Measurements from ENCODE around the gene GDE1. TPM values are rescaled to one million over a fixed set of nuclear protein-coding genes. Genes with fewer than 3 reads are reported as not detected.

GDE1 gene
- total RNA-seq, 1 donor from 2014 or later, result 77.8 TPM

GRCh38 chr16:19512297-19512696, 9.6 kb downstream of the GDE1 start:
- peaks cover 12% of the 10 kb centered on the region for H3K9me3 Mint-ChIP-seq (ENCODE audit: unreplicated experiment)
- no peak for DNase-seq (ENCODE audit: extremely low spot score, unreplicated experiment)
- TF ChIP-seq, protein P1, sequence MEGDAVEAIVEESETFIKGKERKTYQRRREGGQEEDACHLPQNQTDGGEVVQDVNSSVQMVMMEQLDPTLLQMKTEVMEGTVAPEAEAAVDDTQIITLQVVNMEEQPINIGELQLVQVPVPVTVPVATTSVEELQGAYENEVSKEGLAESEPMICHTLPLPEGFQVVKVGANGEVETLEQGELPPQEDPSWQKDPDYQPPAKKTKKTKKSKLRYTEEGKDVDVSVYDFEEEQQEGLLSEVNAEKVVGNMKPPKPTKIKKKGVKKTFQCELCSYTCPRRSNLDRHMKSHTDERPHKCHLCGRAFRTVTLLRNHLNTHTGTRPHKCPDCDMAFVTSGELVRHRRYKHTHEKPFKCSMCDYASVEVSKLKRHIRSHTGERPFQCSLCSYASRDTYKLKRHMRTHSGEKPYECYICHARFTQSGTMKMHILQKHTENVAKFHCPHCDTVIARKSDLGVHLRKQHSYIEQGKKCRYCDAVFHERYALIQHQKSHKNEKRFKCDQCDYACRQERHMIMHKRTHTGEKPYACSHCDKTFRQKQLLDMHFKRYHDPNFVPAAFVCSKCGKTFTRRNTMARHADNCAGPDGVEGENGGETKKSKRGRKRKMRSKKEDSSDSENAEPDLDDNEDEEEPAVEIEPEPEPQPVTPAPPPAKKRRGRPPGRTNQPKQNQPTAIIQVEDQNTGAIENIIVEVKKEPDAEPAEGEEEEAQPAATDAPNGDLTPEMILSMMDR (IDR thresholded peaks at IDR 0.05), result no peak
- no peak overlapping the region for H3K27ac Mint-ChIP-seq (ENCODE audit: unreplicated experiment)
- H3K27me3 Mint-ChIP-seq (ENCODE audit: unreplicated experiment), result no peaks in the 10 kb centered on the region
- H3K4me1 Mint-ChIP-seq (ENCODE audit: unreplicated experiment), result peaks cover 10% of the 10 kb centered on the region
- H3K4me3 Mint-ChIP-seq (ENCODE audit: unreplicated experiment), result no peak overlapping the region
- peaks cover 39% of the 10 kb centered on the region for H3K36me3 Mint-ChIP-seq (ENCODE audit: unreplicated experiment)

DNA sequence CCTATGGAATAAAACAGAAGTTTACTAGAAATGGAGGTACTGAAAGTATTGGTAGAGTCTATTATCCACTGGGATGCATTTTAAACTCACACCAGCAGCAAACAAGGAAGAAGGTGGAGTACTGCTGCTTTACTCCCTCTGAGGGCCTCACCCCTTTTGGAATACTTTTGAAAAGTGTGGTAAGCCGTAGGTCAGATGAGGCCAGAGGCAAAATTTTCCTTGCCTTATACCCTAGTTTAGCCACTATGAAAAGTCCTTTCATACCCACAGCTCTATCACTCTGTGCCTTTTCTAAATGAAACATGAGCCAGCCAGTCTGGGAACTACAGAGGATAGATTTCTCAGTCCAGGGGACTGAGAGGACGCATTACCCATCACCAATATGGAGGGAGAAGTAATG, 14.0 kb downstream of the GDE1 start:
- no peak overlapping the region for H3K27ac Mint-ChIP-seq (ENCODE audit: unreplicated experiment)
- H3K27me3 Mint-ChIP-seq (ENCODE audit: unreplicated experiment), result no peaks in the 10 kb centered on the region
- no peak overlapping the region for H3K4me3 Mint-ChIP-seq (ENCODE audit: unreplicated experiment)
- no peak for DNase-seq (ENCODE audit: extremely low spot score, unreplicated experiment)
- peaks cover 14% of the 10 kb centered on the region for H3K4me1 Mint-ChIP-seq (ENCODE audit: unreplicated experiment)
- H3K36me3 Mint-ChIP-seq (ENCODE audit: unreplicated experiment), result peaks cover 52% of the 10 kb centered on the region
- H3K9me3 Mint-ChIP-seq (ENCODE audit: unreplicated experiment), result peaks cover 6% of the 10 kb centered on the region
- TF ChIP-seq, protein P1 (IDR thresholded peaks at IDR 0.05), result no peak

- TF ChIP-seq, protein P1 (IDR thresholded peaks at IDR 0.05), result no peak
- Mint-ChIP-seq H3K4me1 (ENCODE audit: unreplicated experiment) (peaks cover 14% of the 10 kb centered on the region), H3K27ac (ENCODE audit: unreplicated experiment) (no peak overlapping the region), H3K36me3 (ENCODE audit: unreplicated experiment) (peaks cover 51% of the 10 kb centered on the region), H3K27me3 (ENCODE audit: unreplicated experiment) (no peaks in the 10 kb centered on the region), H3K9me3 (ENCODE audit: unreplicated experiment) (no peaks in the 10 kb centered on the region), H3K4me3 (ENCODE audit: unreplicated experiment) (no peak overlapping the region)
- DNase-seq (ENCODE audit: extremely low spot score, unreplicated experiment), result no peak
Measured at GRCh38 chr16:19506965-19507364, 14.9 kb downstream of the GDE1 start.

GRCh38 chr16:19505600-19506303, 16.1 kb downstream of the GDE1 start:
- no peaks in the 10 kb centered on the region for H3K9me3 Mint-ChIP-seq (ENCODE audit: unreplicated experiment)
- H3K27ac Mint-ChIP-seq (ENCODE audit: unreplicated experiment), result peak overlapping the region; percentile 29
- H3K36me3 Mint-ChIP-seq (ENCODE audit: unreplicated experiment), result peaks cover 53% of the 10 kb centered on the region

GRCh38 chr16:19503461-19504075, 18.3 kb downstream of the GDE1 start:
- Mint-ChIP-seq H3K9me3 (ENCODE audit: unreplicated experiment) (no peaks in the 10 kb centered on the region), H3K27ac (ENCODE audit: unreplicated experiment) (no peak overlapping the region), H3K27me3 (ENCODE audit: unreplicated experiment) (no peaks in the 10 kb centered on the region), H3K4me3 (ENCODE audit: unreplicated experiment) (no peak overlapping the region), H3K4me1 (ENCODE audit: unreplicated experiment) (peaks cover 14% of the 10 kb centered on the region), H3K36me3 (ENCODE audit: unreplicated experiment) (peaks cover 53% of the 10 kb centered on the region)
- DNase-seq (ENCODE audit: extremely low spot score, unreplicated experiment), result no peak
- TF ChIP-seq, protein P1 (IDR thresholded peaks at IDR 0.05), result no peak

More at GRCh38 chr16:19505600-19506303, 16.1 kb downstream of the GDE1 start:
- DNase-seq (ENCODE audit: extremely low spot score, unreplicated experiment), result no peak
- no peaks in the 10 kb centered on the region for H3K27me3 Mint-ChIP-seq (ENCODE audit: unreplicated experiment)
- TF ChIP-seq, protein P1 (IDR thresholded peaks at IDR 0.05), result no peak
- H3K4me1 Mint-ChIP-seq (ENCODE audit: unreplicated experiment), result peaks cover 14% of the 10 kb centered on the region
- no peak overlapping the region for H3K4me3 Mint-ChIP-seq (ENCODE audit: unreplicated experiment)

All from osteocyte (in vitro differentiated cells).